HG03432 (cell line): ENCODE measurements around the gene HEPN1.
"Not testable (repeated sequence)": the region's sequence is repeated elsewhere in the genome, so short reads cannot be mapped to it uniquely, and the experiment has no call there.

Source experiments
- ATAC-seq: cut with Tn5 transposase; IDR thresholded peaks from one replicate; pipeline ENCODE4 v1.9.1; 2021; ENCODE audit warnings: mild to moderate bottlenecking, moderate library complexity; ENCODE audit not compliant: unreplicated experiment

Gene HEPN1

GRCh38 chr11:124941703-124942102, 22.7 kb downstream of the HEPN1 start:
- ATAC-seq: no peak

- ATAC-seq: no peak
These were observed 23.6 kb downstream of the HEPN1 start for GRCh38 chr11:124942466-124943253.

- ATAC-seq: no peak
These were observed 24.2 kb downstream of the HEPN1 start for GRCh38 chr11:124943254-124943616.

GRCh38 chr11:124943741-124944140, 24.7 kb downstream of the HEPN1 start:
- ATAC-seq: no peak

DNA sequence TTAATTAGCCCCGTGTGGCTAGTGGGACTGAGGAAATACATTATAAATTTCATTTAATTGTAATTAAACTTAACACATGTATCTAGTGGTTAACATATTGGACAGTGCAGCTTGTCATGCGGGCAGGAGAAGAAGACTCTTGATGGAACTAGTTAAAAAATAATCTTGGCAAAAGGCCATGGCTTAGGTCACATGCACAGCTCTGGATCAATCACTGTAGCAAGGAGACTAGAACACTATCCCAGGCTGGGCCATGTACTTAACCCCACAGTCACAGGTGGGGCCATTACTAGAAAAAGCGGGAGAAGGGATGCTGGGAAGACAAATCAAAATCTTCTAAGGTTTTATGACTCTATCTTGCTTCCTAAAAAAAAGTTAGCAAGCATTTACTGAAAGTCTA, 25.5 kb downstream of the HEPN1 start:
- ATAC-seq: no peak

- no peak for ATAC-seq
These were observed 26.8 kb downstream of the HEPN1 start for GRCh38 chr11:124945826-124946225.

GRCh38 chr11:124946735-124947141, 27.7 kb downstream of the HEPN1 start:
- no peak for ATAC-seq

GRCh38 chr11:124950601-124951330, 31.7 kb downstream of the HEPN1 start:
- no peak for ATAC-seq

DNA sequence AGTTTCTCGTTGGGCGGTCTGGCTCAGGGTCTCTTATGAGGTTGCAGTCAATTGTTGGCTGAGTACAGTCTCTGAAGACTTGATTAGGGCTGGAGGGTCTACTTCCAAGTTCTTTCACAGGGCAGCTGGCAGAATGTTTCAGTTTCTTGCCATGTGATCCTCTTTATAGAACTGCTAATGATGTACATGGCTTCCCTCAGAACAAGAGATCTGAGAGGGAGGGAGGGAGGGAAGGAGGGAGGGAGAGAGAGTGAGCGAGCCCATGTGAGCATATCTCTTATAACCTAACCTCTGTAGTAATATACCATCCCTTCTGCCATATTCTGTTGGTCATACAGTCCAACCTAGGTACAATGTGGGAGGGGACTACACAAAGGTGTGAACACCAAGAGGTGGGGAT, 32.3 kb downstream of the HEPN1 start:
- ATAC-seq: no peak

- peak; percentile 100 for ATAC-seq
These were observed 34.9 kb downstream of the HEPN1 start, which contains the start of gene CCDC15 for GRCh38 chr11:124953753-124954589. Gene CCDC15 (plus strand): TSS chr11:124954202. CDS start chr11:124954733, 531 bp downstream.

DNA sequence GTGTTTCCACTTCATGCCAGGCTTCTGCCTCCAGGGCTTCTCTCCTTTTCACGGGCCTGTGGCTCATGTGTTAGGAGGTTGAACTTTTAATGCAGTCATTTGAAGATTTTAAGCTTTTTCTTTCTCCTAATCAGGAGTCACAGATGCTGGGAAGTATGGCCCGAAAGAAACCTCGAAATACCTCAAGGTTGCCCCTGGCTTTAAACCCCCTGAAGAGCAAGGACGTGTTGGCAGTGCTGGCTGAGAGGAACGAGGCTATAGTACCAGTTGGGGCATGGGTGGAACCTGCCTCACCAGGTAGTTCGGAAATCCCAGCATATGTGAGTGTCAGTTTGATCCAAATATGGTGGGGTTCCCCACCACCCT, 35.5 kb downstream of the HEPN1 start:
- no peak for ATAC-seq

- no peak for ATAC-seq
These were observed 36.0 kb downstream of the HEPN1 start for GRCh38 chr11:124955035-124955434.

DNA sequence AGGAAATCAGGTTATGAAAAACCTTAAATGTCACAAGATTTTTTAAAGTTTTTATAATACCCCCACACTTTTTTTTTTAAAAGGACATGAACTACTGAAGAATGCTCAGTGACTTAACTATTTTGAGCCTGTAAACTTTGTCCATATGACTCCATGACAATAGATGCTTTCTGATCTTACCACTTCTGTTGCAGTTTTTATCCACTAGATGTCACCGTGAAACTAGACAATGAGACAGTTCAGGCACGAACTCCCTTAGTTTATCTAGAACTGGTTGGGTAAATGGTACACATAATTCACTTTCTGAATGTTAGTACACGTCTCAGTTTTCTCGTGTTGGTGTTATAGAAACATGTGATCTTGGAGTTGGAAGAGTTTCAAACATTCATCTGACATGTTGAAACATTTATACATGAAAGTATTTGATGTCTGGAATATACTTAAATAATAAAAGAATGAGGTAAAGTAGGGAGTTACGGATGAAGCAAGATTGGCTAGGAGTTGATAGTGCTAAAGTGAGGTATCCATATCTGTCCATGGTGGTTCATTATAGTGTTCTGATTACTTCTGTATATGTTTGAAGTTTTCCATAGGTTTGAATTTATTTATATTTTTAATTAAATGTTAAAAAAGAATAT, 43.0 kb downstream of the HEPN1 start:
- peak; percentile 91 for ATAC-seq

DNA sequence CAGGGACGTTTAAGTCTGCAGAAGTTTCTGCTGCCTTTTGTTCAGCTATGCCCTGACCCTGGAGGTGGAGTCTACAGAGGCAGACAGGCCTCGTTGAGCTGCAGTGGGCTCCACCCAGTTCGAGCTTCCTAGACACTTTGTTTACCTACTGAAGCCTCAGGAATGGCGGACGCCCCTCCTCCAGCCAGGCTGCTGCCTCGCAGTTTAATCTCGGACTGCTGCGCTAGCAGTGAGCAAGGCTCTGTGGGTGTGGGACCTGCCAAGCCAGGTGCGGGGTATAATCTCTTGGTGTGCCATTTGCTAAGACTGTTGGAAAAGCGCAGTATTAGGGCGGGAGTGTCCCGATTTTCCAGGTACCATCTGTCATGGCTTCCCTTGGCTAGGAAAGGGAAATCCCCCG, 49.1 kb downstream of the HEPN1 start:
- not testable (repeated sequence) for ATAC-seq
